SK-N-SH (cell line): ENCODE measurements around the gene SNX1. TPM values are rescaled to one million over a fixed set of nuclear protein-coding genes. Genes with fewer than 3 reads are reported as not detected.

Source experiments
- CTCF ChIA-PET: fragments of 300-600, 350-600 bp; formaldehyde crosslinking; extraction: SDS; loops from one replicate; lab custom pipeline; 2021; lab: Yijun Ruan, JAX
- POLR2A ChIA-PET: fragments of 350-600 bp; sonication (Branson Sonifier 250); formaldehyde crosslinking; extraction: SDS; loops from one replicate; lab custom pipeline; 2020; ENCODE audit warnings: antibody characterized with exemption, inconsistent platforms; lab: Yijun Ruan, JAX
- DNase-seq: peaks from one replicate; pipeline ENCODE4 v3.0.0; 2012
- H2AFZ ChIP-seq: fragments of 200-600 bp; sonication (generic); 2 replicates; pipeline ENCODE4 v1.8.1; 2016; ENCODE audit warnings: antibody characterized with exemption, mild to moderate bottlenecking, low read depth
- H3F3A ChIP-seq: fragments of 200-600 bp; sonication (generic); replicated peaks from 2 replicates; pipeline ENCODE3; 2016; ENCODE audit warnings: antibody characterized with exemption, mild to moderate bottlenecking; ENCODE audit not compliant: insufficient read depth
- H3K27ac ChIP-seq, 2 experiments: fragments of 200-500 bp in 1 of 2; fragments of 200-600 bp in 1 of 2; sonication (Bioruptor generic) in 1 of 2; sonication (generic), shearing (Covaris generic) in 1 of 2; 2 replicates each; pipeline versions ENCODE4 v1.5.1 to v1.6.1; 2014 to 2016; ENCODE audit warnings: low read depth in 2 of 2, inconsistent platforms in 1 of 2, low read length in 1 of 2, mild to moderate bottlenecking in 1 of 2, mixed read lengths in 1 of 2
- H3K27me3 ChIP-seq: fragments of 200-600 bp; sonication (generic), shearing (Covaris generic); 2 replicates; pipeline ENCODE4 v1.6.1; 2016; ENCODE audit warnings: mixed run types; ENCODE audit not compliant: insufficient read depth
- H3K36me3 ChIP-seq, 2 experiments: fragments of 200-500 bp in 1 of 2; fragments of 200-600 bp in 1 of 2; sonication (Bioruptor generic) in 1 of 2; sonication (generic) in 1 of 2; replicated peaks in 1 of 2; 2 replicates each; pipeline versions ENCODE3 to v1.5.1; 2014 to 2016; ENCODE audit warnings: low read length in 1 of 2, mild to moderate bottlenecking in 1 of 2; ENCODE audit not compliant: insufficient read depth in 2 of 2, control insufficient read depth in 1 of 2
- H3K4me1 ChIP-seq, 2 experiments: fragments of 200-500 bp in 1 of 2; fragments of 200-600 bp in 1 of 2; sonication (Bioruptor generic) in 1 of 2; sonication (generic), shearing (Covaris generic) in 1 of 2; 2 replicates each; pipeline versions ENCODE4 v1.5.1 to v1.6.1; 2014 to 2016; ENCODE audit warnings: low read depth in 1 of 2, low read length in 1 of 2, mixed run types in 1 of 2; ENCODE audit not compliant: insufficient read depth in 2 of 2, control insufficient read depth in 1 of 2
- H3K4me2 ChIP-seq: fragments of 200-600 bp; sonication (generic), shearing (Covaris generic); 2 replicates; pipeline ENCODE4 v1.6.1; 2017; ENCODE audit warnings: mixed run types
- H3K4me3 ChIP-seq, 2 experiments: fragments of 200-500 bp in 1 of 2; fragments of 200-600 bp in 1 of 2; sonication (Bioruptor generic) in 1 of 2; sonication (generic), shearing (Covaris generic) in 1 of 2; 2 replicates each; pipeline versions ENCODE4 v1.5.1 to v1.8.1; 2014 to 2016; ENCODE audit warnings: low read depth in 2 of 2, inconsistent platforms in 1 of 2, low read length in 1 of 2, mild to moderate bottlenecking in 1 of 2, mixed read lengths in 1 of 2, moderate library complexity in 1 of 2
- H3K79me2 ChIP-seq: fragments of 200-600 bp; sonication (generic); 2 replicates; pipeline ENCODE4 v1.8.1; 2017; ENCODE audit warnings: mild to moderate bottlenecking; ENCODE audit not compliant: insufficient read depth
- H3K9ac ChIP-seq: fragments of 200-600 bp; sonication (generic); 2 replicates; pipeline ENCODE4 v1.6.1; 2017; ENCODE audit warnings: mixed run types
- H3K9me2 ChIP-seq: fragments of 200-600 bp; sonication (generic); 2 replicates; pipeline ENCODE4 v1.6.1; 2017; ENCODE audit warnings: mixed run types
- H3K9me3 ChIP-seq: fragments of 200-600 bp; sonication (generic); 2 replicates; pipeline ENCODE4 v1.6.1; 2017; ENCODE audit warnings: mixed run types, mild to moderate bottlenecking, moderate library complexity
- H4K20me1 ChIP-seq: fragments of 200-600 bp; sonication (generic); 2 replicates; pipeline ENCODE4 v1.6.1; 2017; ENCODE audit warnings: mild to moderate bottlenecking, mixed run types; ENCODE audit not compliant: insufficient read depth
- FOSL2 ChIP-seq: IDR thresholded peaks from 2 replicates; pipeline ENCODE4 v1.4.0; 2012; ENCODE audit warnings: low read depth, mild to moderate bottlenecking, moderate library complexity, borderline replicate concordance
- GABPA ChIP-seq: IDR thresholded peaks from 2 replicates; pipeline ENCODE4 v1.4.0; 2012; ENCODE audit warnings: low read depth, mild to moderate bottlenecking
- GATA2 ChIP-seq: sonication (generic); formaldehyde crosslinking; IDR thresholded peaks from 2 replicates; pipeline ENCODE4 v1.5.0; 2020; ENCODE audit warnings: mild to moderate bottlenecking, missing genetic modification reagents
- JUND ChIP-seq: IDR thresholded peaks from 2 replicates; pipeline ENCODE4 v1.4.0; 2012
- MAX ChIP-seq: IDR thresholded peaks from 2 replicates; pipeline ENCODE4 v1.4.0; 2012; ENCODE audit warnings: low read depth
- MEF2A ChIP-seq: IDR thresholded peaks from 2 replicates; pipeline ENCODE4 v1.4.0; 2012; ENCODE audit warnings: low read depth, borderline replicate concordance
- MXI1 ChIP-seq: IDR thresholded peaks from 2 replicates; pipeline ENCODE4 v1.6.1; 2012; ENCODE audit warnings: mild to moderate bottlenecking, low read depth, low read length, improper control_type of control experiment
- NRF1 ChIP-seq: IDR thresholded peaks from 2 replicates; pipeline ENCODE4 v1.6.1; 2012; ENCODE audit warnings: low read depth, mild to moderate bottlenecking, low read length
- PBX3 ChIP-seq: IDR thresholded peaks from 2 replicates; pipeline ENCODE4; 2012
- POLR2AphosphoS5 ChIP-seq: IDR thresholded peaks from 2 replicates; pipeline ENCODE4 v1.6.1; 2012; ENCODE audit warnings: low read depth, low read length
- RAD21 ChIP-seq: IDR thresholded peaks from 2 replicates; pipeline ENCODE4 v1.6.1; 2012; ENCODE audit warnings: mild to moderate bottlenecking, low read length
- RCOR1 ChIP-seq: fragments of 150-350 bp; IDR thresholded peaks from 2 replicates; pipeline ENCODE4 v1.6.1; 2017; ENCODE audit warnings: antibody characterized with exemption, low read length
- RFX5 ChIP-seq: IDR thresholded peaks from 2 replicates; pipeline ENCODE4 v1.6.1; 2012; ENCODE audit warnings: mild to moderate bottlenecking, improper control_type of control experiment, low read length
- RXRA ChIP-seq: IDR thresholded peaks from 2 replicates; pipeline ENCODE4 v1.4.0; 2012; ENCODE audit warnings: low read depth, mild to moderate bottlenecking, borderline replicate concordance
- SMC3 ChIP-seq: IDR thresholded peaks from 2 replicates; pipeline ENCODE4 v1.6.1; 2012; ENCODE audit warnings: low read depth, low read length, improper control_type of control experiment
- TAF1 ChIP-seq: IDR thresholded peaks from 2 replicates; pipeline ENCODE4 v1.6.1; 2012; ENCODE audit warnings: low read depth, mild to moderate bottlenecking, low read length, moderate library complexity, borderline replicate concordance
- TCF12 ChIP-seq: IDR thresholded peaks from 2 replicates; pipeline ENCODE4 v1.4.0; 2012
- ZBTB33 ChIP-seq: IDR thresholded peaks from 2 replicates; pipeline ENCODE4 v1.4.0; 2012; ENCODE audit warnings: low read depth, borderline replicate concordance
- WGBS: methylation state at CpG from one replicate; pipeline ENCODE4 v1.1.6; 2017; ENCODE audit warnings: low lambda C conversion rate; 5-methylcytosine and 5-hydroxymethylcytosine counted together
- polyA plus RNA-seq, 3 experiments: library from polyadenylated mRNA; depleted of rRNA; stranded (reverse); fragments of >200 nt; gene quantifications; 2 replicates each; pipeline ENCODE4 v1.2.3, GENCODE V29; 2012
- TF ChIP-seq, protein P1 (sequence below): IDR thresholded peaks from 2 replicates; pipeline ENCODE4 v1.4.0; 2012; ENCODE audit warnings: low read depth, borderline replicate concordance
- TF ChIP-seq, protein P2 (sequence below): fragments of 200-600 bp; sonication (generic); IDR thresholded peaks from 2 replicates; pipeline ENCODE4 v1.6.1; 2017; ENCODE audit warnings: antibody characterized with exemption, mild to moderate bottlenecking, moderate library complexity

The SNX1 gene
- polyA plus RNA-seq, 1 of the 3 experiments (the other 2 are of a cell fraction) = 80.7 TPM

GRCh38 chr15:64148168-64148567 lies 52.4 kb downstream of the SNX1 start:
- CTCF ChIA-PET = interaction anchor here (0.6 to 2.2 kb wide), 5 partner anchors 15 to 255 kb away, joined by 3 to 6 read pairs (median 4); partner anchors contain the start of gene PPIB

GRCh38 chr15:64148581-64148980 lies 52.8 kb downstream of the SNX1 start:
- Histone ChIP-seq H3K27ac (no peak overlapping the region), H3F3A (peaks cover 19% of the 10 kb centered on the region), H3K9me3 (no peaks in the 10 kb centered on the region), H3K4me2 (no peak overlapping the region), H3K4me1 (peaks cover 0 to 48% of the 10 kb centered on the region in 2 experiments; a peak in 2 of 4 replicates), H4K20me1 (no peaks in the 10 kb centered on the region), H3K9ac (no peak overlapping the region), H3K27me3 (no peaks in the 10 kb centered on the region), H3K36me3 (peaks cover 0 to 12% of the 10 kb centered on the region in 2 experiments), H2AFZ (no peak overlapping the region), H3K4me3 (no peak overlapping the region), H3K79me2 (no peaks in the 10 kb centered on the region), H3K9me2 (no peaks in the 10 kb centered on the region)
- POLR2A ChIA-PET = interaction anchor here (1.8 kb wide), 1 partner anchor 12 kb away, joined by 5 read pairs; no protein-coding TSS in a partner anchor
- no peak for TF ChIP-seq SMC3
- no peak for TF ChIP-seq MXI1
- TF ChIP-seq NRF1 = no peak
- TF ChIP-seq, protein P1, sequence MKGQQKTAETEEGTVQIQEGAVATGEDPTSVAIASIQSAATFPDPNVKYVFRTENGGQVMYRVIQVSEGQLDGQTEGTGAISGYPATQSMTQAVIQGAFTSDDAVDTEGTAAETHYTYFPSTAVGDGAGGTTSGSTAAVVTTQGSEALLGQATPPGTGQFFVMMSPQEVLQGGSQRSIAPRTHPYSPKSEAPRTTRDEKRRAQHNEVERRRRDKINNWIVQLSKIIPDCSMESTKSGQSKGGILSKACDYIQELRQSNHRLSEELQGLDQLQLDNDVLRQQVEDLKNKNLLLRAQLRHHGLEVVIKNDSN = no peak
- TF ChIP-seq JUND = no peak
- TF ChIP-seq MAX = no peak
- TF ChIP-seq POLR2AphosphoS5 = no peak
- TF ChIP-seq GABPA = no peak
- TF ChIP-seq TAF1 = no peak
- TF ChIP-seq GATA2 = no peak
- no peak for TF ChIP-seq PBX3
- TF ChIP-seq TCF12 = no peak
- no peak for TF ChIP-seq RCOR1
- no peak for DNase-seq
- 83% methylated on average over 3 of the region's 3 CpGs for WGBS
- CTCF ChIA-PET = interaction anchor here (0.6 to 2.2 kb wide), 6 partner anchors 16 to 255 kb away, joined by 3 to 6 read pairs (median 4); no protein-coding TSS in a partner anchor

More at GRCh38 chr15:64148168-64148567, 52.4 kb downstream of the SNX1 start:
- H3F3A ChIP-seq = peaks cover 15% of the 10 kb centered on the region
- H3K4me1 ChIP-seq = peaks cover 0 to 45% of the 10 kb centered on the region in 2 experiments; a peak in 2 of 4 replicates
- TF ChIP-seq RFX5 (no peak), RXRA (no peak), JUND (no peak), RAD21 (no peak), RCOR1 (no peak), ZBTB33 (no peak), FOSL2 (no peak), SMC3 (no peak), MEF2A (no peak), GATA2 (no peak)
- TF ChIP-seq, protein P2, sequence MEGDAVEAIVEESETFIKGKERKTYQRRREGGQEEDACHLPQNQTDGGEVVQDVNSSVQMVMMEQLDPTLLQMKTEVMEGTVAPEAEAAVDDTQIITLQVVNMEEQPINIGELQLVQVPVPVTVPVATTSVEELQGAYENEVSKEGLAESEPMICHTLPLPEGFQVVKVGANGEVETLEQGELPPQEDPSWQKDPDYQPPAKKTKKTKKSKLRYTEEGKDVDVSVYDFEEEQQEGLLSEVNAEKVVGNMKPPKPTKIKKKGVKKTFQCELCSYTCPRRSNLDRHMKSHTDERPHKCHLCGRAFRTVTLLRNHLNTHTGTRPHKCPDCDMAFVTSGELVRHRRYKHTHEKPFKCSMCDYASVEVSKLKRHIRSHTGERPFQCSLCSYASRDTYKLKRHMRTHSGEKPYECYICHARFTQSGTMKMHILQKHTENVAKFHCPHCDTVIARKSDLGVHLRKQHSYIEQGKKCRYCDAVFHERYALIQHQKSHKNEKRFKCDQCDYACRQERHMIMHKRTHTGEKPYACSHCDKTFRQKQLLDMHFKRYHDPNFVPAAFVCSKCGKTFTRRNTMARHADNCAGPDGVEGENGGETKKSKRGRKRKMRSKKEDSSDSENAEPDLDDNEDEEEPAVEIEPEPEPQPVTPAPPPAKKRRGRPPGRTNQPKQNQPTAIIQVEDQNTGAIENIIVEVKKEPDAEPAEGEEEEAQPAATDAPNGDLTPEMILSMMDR = no peak
- H3K27ac ChIP-seq = no peak overlapping the region
- POLR2A ChIA-PET = interaction anchor here (1.8 kb wide), 1 partner anchor 12 kb away, joined by 5 read pairs; no protein-coding TSS in a partner anchor
- 85% methylated on average over 7 of the region's 7 CpGs for WGBS
- no peaks in the 10 kb centered on the region for H4K20me1 ChIP-seq
- no peak overlapping the region for H2AFZ ChIP-seq
- H3K27me3 ChIP-seq = no peaks in the 10 kb centered on the region
- H3K9ac ChIP-seq = no peak overlapping the region
- no peaks in the 10 kb centered on the region for H3K9me3 ChIP-seq
- no peaks in the 10 kb centered on the region for H3K79me2 ChIP-seq
- no peak overlapping the region for H3K4me3 ChIP-seq
- H3K36me3 ChIP-seq = peaks cover 0 to 16% of the 10 kb centered on the region in 2 experiments
- H3K4me2 ChIP-seq = no peak overlapping the region
- no peak for DNase-seq
- no peaks in the 10 kb centered on the region for H3K9me2 ChIP-seq
